OCI-LY3 (cell line): ENCODE results near the gene DNAH7.

Experiments used
- CTCF ChIP-seq: fragments of 200-600, 300-600 bp; sonication (generic); IDR thresholded peaks from 2 replicates; pipeline ENCODE4 v1.5.1; 2014; ENCODE audit warnings: antibody characterized with exemption, low read length, low read depth
- EZH2phosphoT487 ChIP-seq: fragments of 200-600 bp; shearing (Covaris generic); IDR thresholded peaks from 2 replicates; pipeline ENCODE4 v1.6.1; 2018; ENCODE audit warnings: antibody characterized with exemption, mixed run types, low read depth

DNA sequence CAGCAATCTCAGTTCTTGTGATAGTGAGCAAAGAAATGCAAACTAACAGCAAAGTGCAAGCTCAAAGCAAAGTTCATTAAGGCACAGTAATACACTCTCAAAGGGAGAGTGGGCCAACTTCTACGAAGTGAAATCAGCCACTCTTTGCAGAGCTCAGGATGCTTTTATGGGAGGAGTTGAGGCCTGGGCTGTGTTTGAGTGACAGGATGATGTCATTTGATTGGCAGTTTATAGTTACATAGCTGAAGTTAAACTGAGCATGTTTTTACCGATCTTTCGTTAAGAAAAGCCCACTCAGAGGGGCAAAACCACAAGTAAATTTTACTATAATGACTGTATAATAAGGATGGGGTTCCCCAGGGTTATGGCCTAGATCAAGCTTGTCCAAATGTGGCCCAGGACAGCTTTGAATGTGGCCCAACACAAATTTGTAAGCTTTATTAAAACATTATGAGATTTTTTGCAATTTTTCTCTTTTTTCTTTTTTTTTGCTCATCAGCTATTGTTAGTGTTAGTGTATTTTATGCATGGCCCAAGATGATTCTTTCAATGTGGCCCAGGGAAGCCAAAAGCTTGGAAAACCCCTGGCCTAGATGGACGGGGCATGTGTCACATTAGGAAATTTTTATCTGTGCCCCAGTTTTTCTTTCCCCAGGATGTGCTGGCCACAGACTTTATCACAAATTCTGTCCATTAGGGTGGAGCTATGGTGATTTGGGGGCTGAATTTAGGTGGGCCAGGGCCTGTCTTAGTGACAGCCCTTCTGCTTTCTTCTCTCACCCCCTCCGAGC, 8.3 kb upstream of the DNAH7 start:
- no peak for TF ChIP-seq CTCF
- TF ChIP-seq EZH2phosphoT487, result no peak
